ENCODE data around the gene MPDZ. TPM values are rescaled to one million over a fixed set of nuclear protein-coding genes. Genes with fewer than 3 reads are reported as not detected.
A peak's percentile ranks its signal among the peaks of the same experiment; 100 is the strongest.

MPDZ gene
- polyA plus RNA-seq, 1 donor (not counting 4 experiments of a cell fraction or from before 2014, with no cell fraction given), result 9.0 TPM

- peaks cover 10% of the 10 kb centered on the region for H3K4me1 ChIP-seq (ENCODE audit: control insufficient read depth, extremely low read depth, insufficient read depth, low read length)
- no peak overlapping the region for H3K9ac ChIP-seq (ENCODE audit: control insufficient read depth, extremely low read depth, insufficient read depth, low read length)
- FAIRE-seq (peak; percentile 76), DNase-seq (ENCODE audit: low read depth, low spot score) (no peak)
- H3K4me2 ChIP-seq (ENCODE audit: control insufficient read depth, extremely low read depth, insufficient read depth, low read depth, low read length), result peak overlapping the region; percentile 57
- TF ChIP-seq EZH2 (IDR thresholded peaks at IDR 0.05; ENCODE audit: low read length) (no peak), CTCF (optimal IDR thresholded peaks at IDR 0.05 in 1 of 3, IDR thresholded peaks at IDR 0.05 in 1 of 3, conservative IDR thresholded peaks at IDR 0.05 in 1 of 3; ENCODE audit: extremely low read depth in 1 of 3, insufficient read depth in 2 of 3, low read length in 3 of 3) (no peak)
- peak overlapping the region in 1 of 3 experiments; percentile 5 for H3K4me3 ChIP-seq (ENCODE audit: control insufficient read depth in 2 of 3, extremely low read depth in 1 of 3, insufficient read depth in 2 of 3, low read depth in 1 of 3, low read length in 3 of 3)
- no peaks in the 10 kb centered on the region for H4K20me1 ChIP-seq (ENCODE audit: control insufficient read depth, extremely low read depth, insufficient read depth, low read length)
- H2AFZ ChIP-seq (ENCODE audit: control insufficient read depth, low read length), result peak overlapping the region; percentile 0
- no peaks in the 10 kb centered on the region for H3K9me1 ChIP-seq (ENCODE audit: control insufficient read depth, extremely low read depth, insufficient read depth, low read length)
- H3K9me3 ChIP-seq (ENCODE audit: control insufficient read depth, low read depth, low read length), result no peaks in the 10 kb centered on the region
- H3K27ac ChIP-seq (ENCODE audit: control insufficient read depth, insufficient read depth, low read length), result peak overlapping the region; percentile 29
- H3K36me3 ChIP-seq (ENCODE audit: control insufficient read depth in 2 of 2, extremely low read depth in 1 of 2, insufficient read depth in 2 of 2, low read length in 2 of 2), result peaks cover 2 to 7% of the 10 kb centered on the region in 2 experiments
- no peaks in the 10 kb centered on the region for H3K79me2 ChIP-seq (ENCODE audit: control insufficient read depth, insufficient read depth, low read length)
- dilution Hi-C loops (cut with MboI; ENCODE audit: extremely low pct_ligation_motif_present, low sequenced_read_pairs), result no loop called here
- H3K27me3 ChIP-seq (ENCODE audit: control insufficient read depth, extremely low read depth, insufficient read depth, low read length), result no peaks in the 10 kb centered on the region
These were observed 139.8 kb downstream of the MPDZ start for GRCh38 chr9:13139641-13140171.

- dilution Hi-C loops (cut with MboI; ENCODE audit: extremely low pct_ligation_motif_present, low sequenced_read_pairs), result no loop called here
- peaks cover 2 to 7% of the 10 kb centered on the region in 2 experiments for H3K36me3 ChIP-seq (ENCODE audit: control insufficient read depth in 2 of 2, extremely low read depth in 1 of 2, insufficient read depth in 2 of 2, low read length in 2 of 2)
- H3K79me2 ChIP-seq (ENCODE audit: control insufficient read depth, insufficient read depth, low read length), result no peaks in the 10 kb centered on the region
- no peak overlapping the region for H3K27ac ChIP-seq (ENCODE audit: control insufficient read depth, insufficient read depth, low read length)
- no peaks in the 10 kb centered on the region for H3K9me1 ChIP-seq (ENCODE audit: control insufficient read depth, extremely low read depth, insufficient read depth, low read length)
- no peaks in the 10 kb centered on the region for H3K9me3 ChIP-seq (ENCODE audit: control insufficient read depth, low read depth, low read length)
- DNase-seq (ENCODE audit: low read depth, low spot score) (no peak), FAIRE-seq (no peak)
- no peak overlapping the region for H3K4me2 ChIP-seq (ENCODE audit: control insufficient read depth, extremely low read depth, insufficient read depth, low read depth, low read length)
- H3K4me1 ChIP-seq (ENCODE audit: control insufficient read depth, extremely low read depth, insufficient read depth, low read length), result peaks cover 10% of the 10 kb centered on the region
- TF ChIP-seq CTCF (optimal IDR thresholded peaks at IDR 0.05 in 1 of 3, IDR thresholded peaks at IDR 0.05 in 1 of 3, conservative IDR thresholded peaks at IDR 0.05 in 1 of 3; ENCODE audit: extremely low read depth in 1 of 3, insufficient read depth in 2 of 3, low read length in 3 of 3), result no peak
- no peak overlapping the region for H3K4me3 ChIP-seq (ENCODE audit: control insufficient read depth in 2 of 3, extremely low read depth in 1 of 3, insufficient read depth in 2 of 3, low read depth in 1 of 3, low read length in 3 of 3)
- no peak overlapping the region for H2AFZ ChIP-seq (ENCODE audit: control insufficient read depth, low read length)
- H3K9ac ChIP-seq (ENCODE audit: control insufficient read depth, extremely low read depth, insufficient read depth, low read length), result no peak overlapping the region
- H3K27me3 ChIP-seq (ENCODE audit: control insufficient read depth, extremely low read depth, insufficient read depth, low read length), result no peaks in the 10 kb centered on the region
- no peaks in the 10 kb centered on the region for H4K20me1 ChIP-seq (ENCODE audit: control insufficient read depth, extremely low read depth, insufficient read depth, low read length)
These were observed 142.1 kb downstream of the MPDZ start for GRCh38 chr9:13137426-13137825.

Measured in keratinocyte (primary cell).